Measurements from ENCODE around the gene PROB1. TPM values are rescaled to one million over a fixed set of nuclear protein-coding genes. Genes with fewer than 3 reads are reported as not detected.

Gene PROB1
- total RNA-seq, 1 experiment from 2014 or later: 1.9 TPM

- no peak for DNase-seq
- intact Hi-C loops (cut with micrococcal nuclease; ENCODE audit: unreplicated experiment): no loop called here
- H3K27ac Mint-ChIP-seq (ENCODE audit: unreplicated experiment): no peak overlapping the region
- CTCF ChIA-PET: no interaction called here
- no peaks in the 10 kb centered on the region for H3K9me3 Mint-ChIP-seq (ENCODE audit: low read depth, unreplicated experiment)
- H3K4me3 Mint-ChIP-seq (ENCODE audit: low read depth, unreplicated experiment): no peak overlapping the region
- BruUV-seq (replicated peaks): no TSS peak
- H3K4me1 Mint-ChIP-seq (ENCODE audit: low read depth, unreplicated experiment): no peaks in the 10 kb centered on the region
- no peaks in the 10 kb centered on the region for H3K36me3 Mint-ChIP-seq (ENCODE audit: insufficient read depth, unreplicated experiment)
- H3K27me3 Mint-ChIP-seq (ENCODE audit: unreplicated experiment): peaks cover 22% of the 10 kb centered on the region
- no peak for TF ChIP-seq CTCF (IDR thresholded peaks at IDR 0.05; ENCODE audit: unreplicated experiment)
Measured at GRCh38 chr5:139415221-139415861, 20.4 kb upstream of the PROB1 start.

GRCh38 chr5:139414581-139415130 lies 19.8 kb upstream of the PROB1 start:
- no peaks in the 10 kb centered on the region for H3K9me3 Mint-ChIP-seq (ENCODE audit: low read depth, unreplicated experiment)
- no peak for DNase-seq
- intact Hi-C loops (cut with micrococcal nuclease; ENCODE audit: unreplicated experiment): no loop called here
- no peaks in the 10 kb centered on the region for H3K36me3 Mint-ChIP-seq (ENCODE audit: insufficient read depth, unreplicated experiment)
- no peak overlapping the region for H3K27ac Mint-ChIP-seq (ENCODE audit: unreplicated experiment)
- no peak for TF ChIP-seq CTCF (IDR thresholded peaks at IDR 0.05; ENCODE audit: unreplicated experiment)
- no peak overlapping the region for H3K4me3 Mint-ChIP-seq (ENCODE audit: low read depth, unreplicated experiment)
- BruUV-seq (replicated peaks): no TSS peak
- peaks cover 22% of the 10 kb centered on the region for H3K27me3 Mint-ChIP-seq (ENCODE audit: unreplicated experiment)
- CTCF ChIA-PET: no interaction called here
- H3K4me1 Mint-ChIP-seq (ENCODE audit: low read depth, unreplicated experiment): no peaks in the 10 kb centered on the region

- Mint-ChIP-seq H3K4me1 (ENCODE audit: low read depth, unreplicated experiment) (no peaks in the 10 kb centered on the region), H3K27ac (ENCODE audit: unreplicated experiment) (no peak overlapping the region), H3K9me3 (ENCODE audit: low read depth, unreplicated experiment) (no peaks in the 10 kb centered on the region), H3K4me3 (ENCODE audit: low read depth, unreplicated experiment) (no peak overlapping the region), H3K36me3 (ENCODE audit: insufficient read depth, unreplicated experiment) (no peaks in the 10 kb centered on the region), H3K27me3 (ENCODE audit: unreplicated experiment) (peaks cover 22% of the 10 kb centered on the region)
- CTCF ChIA-PET: no interaction called here
- intact Hi-C loops (cut with micrococcal nuclease; ENCODE audit: unreplicated experiment): no loop called here
- no peak for TF ChIP-seq CTCF (IDR thresholded peaks at IDR 0.05; ENCODE audit: unreplicated experiment)
- BruUV-seq (replicated peaks): no TSS peak
- DNase-seq: no peak
Measured at GRCh38 chr5:139413963-139414362, 19.1 kb upstream of the PROB1 start.

GRCh38 chr5:139413153-139413552 lies 18.2 kb upstream of the PROB1 start:
- intact Hi-C loops (cut with micrococcal nuclease; ENCODE audit: unreplicated experiment): no loop called here
- Mint-ChIP-seq H3K27ac (ENCODE audit: unreplicated experiment) (no peak overlapping the region), H3K4me1 (ENCODE audit: low read depth, unreplicated experiment) (no peaks in the 10 kb centered on the region), H3K36me3 (ENCODE audit: insufficient read depth, unreplicated experiment) (no peaks in the 10 kb centered on the region), H3K9me3 (ENCODE audit: low read depth, unreplicated experiment) (no peaks in the 10 kb centered on the region), H3K4me3 (ENCODE audit: low read depth, unreplicated experiment) (no peak overlapping the region), H3K27me3 (ENCODE audit: unreplicated experiment) (peaks cover 22% of the 10 kb centered on the region)
- no peak for DNase-seq
- TF ChIP-seq CTCF (IDR thresholded peaks at IDR 0.05; ENCODE audit: unreplicated experiment): no peak
- CTCF ChIA-PET: no interaction called here
- BruUV-seq (replicated peaks): no TSS peak
